ENCODE measurements around the gene S100A5. TPM values are rescaled to one million over a fixed set of nuclear protein-coding genes. Genes with fewer than 3 reads are reported as not detected.
"Not testable (repeated sequence)": the region's sequence is repeated elsewhere in the genome, so short reads cannot be mapped to it uniquely, and the experiment has no call there.

Gene S100A5
- total RNA-seq, 1 experiment from 2014 or later = not detected

DNA sequence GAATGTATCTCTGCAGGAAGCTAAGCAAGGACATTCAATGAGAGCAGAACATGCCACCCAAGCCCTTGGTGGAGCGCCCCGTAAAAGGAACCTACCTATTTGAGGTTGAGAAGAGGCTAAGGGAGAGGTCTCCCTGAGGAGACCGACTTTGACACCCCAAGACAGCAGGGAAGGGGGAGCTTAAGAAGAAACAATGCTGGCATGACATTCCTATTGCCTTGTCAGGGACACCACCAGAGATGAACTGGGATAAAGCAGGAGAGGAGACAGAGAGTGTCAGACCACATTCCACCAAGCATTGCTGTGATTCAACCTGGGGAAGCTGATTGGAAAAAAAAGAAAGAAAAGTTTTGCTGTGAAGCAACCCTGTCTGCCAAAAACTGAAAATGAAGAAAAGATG lies 38.2 kb upstream of the S100A5 start:
- no TSS peak for BruUV-seq (replicated peaks)
- Mint-ChIP-seq H3K36me3 (ENCODE audit: insufficient read depth, unreplicated experiment) (no peaks in the 10 kb centered on the region), H3K9me3 (ENCODE audit: unreplicated experiment) (no peaks in the 10 kb centered on the region), H3K4me1 (ENCODE audit: insufficient read depth, unreplicated experiment) (peaks cover 17% of the 10 kb centered on the region), H3K4me3 (ENCODE audit: unreplicated experiment) (no peak overlapping the region), H3K27me3 (ENCODE audit: insufficient read depth, unreplicated experiment) (no peaks in the 10 kb centered on the region), H3K27ac (ENCODE audit: low read depth, unreplicated experiment) (no peak overlapping the region)
- TF ChIP-seq, protein P1, sequence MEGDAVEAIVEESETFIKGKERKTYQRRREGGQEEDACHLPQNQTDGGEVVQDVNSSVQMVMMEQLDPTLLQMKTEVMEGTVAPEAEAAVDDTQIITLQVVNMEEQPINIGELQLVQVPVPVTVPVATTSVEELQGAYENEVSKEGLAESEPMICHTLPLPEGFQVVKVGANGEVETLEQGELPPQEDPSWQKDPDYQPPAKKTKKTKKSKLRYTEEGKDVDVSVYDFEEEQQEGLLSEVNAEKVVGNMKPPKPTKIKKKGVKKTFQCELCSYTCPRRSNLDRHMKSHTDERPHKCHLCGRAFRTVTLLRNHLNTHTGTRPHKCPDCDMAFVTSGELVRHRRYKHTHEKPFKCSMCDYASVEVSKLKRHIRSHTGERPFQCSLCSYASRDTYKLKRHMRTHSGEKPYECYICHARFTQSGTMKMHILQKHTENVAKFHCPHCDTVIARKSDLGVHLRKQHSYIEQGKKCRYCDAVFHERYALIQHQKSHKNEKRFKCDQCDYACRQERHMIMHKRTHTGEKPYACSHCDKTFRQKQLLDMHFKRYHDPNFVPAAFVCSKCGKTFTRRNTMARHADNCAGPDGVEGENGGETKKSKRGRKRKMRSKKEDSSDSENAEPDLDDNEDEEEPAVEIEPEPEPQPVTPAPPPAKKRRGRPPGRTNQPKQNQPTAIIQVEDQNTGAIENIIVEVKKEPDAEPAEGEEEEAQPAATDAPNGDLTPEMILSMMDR (IDR thresholded peaks at IDR 0.05; ENCODE audit: unreplicated experiment) = no peak
- CTCF ChIA-PET = interaction anchor here (0.6 to 2.2 kb wide), 4 partner anchors 8 to 93 kb away, joined by 3 to 11 read pairs (median 5); no protein-coding TSS in a partner anchor
- no peak for DNase-seq (ENCODE audit: unreplicated experiment)
- POLR2A ChIA-PET = interaction anchor here (0.6 to 2.4 kb wide), 3 partner anchors 19 to 71 kb away, joined by 3 to 12 read pairs (median 3); partner anchors contain the start of gene S100A16
- intact Hi-C loops (cut with micrococcal nuclease) = no loop called here

DNA sequence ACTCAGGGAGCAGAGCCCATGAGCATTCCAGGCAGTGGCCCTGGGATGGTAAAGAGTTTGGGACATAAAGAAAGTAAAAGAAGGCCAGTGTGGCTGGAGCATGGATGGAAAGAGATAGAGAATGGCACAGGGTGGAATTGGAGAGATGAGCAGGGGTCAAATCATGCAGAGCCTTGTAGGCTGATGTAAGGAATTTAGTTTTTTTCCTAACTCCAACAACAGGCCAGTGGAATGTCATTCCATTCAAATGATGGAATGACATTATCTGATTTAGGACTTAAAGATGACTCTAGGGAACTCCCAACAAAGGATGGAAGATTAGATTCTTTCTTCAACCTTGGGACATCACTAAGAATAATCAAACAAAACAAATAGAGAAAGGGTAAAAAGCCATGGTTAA lies 37.8 kb upstream of the S100A5 start:
- CTCF ChIA-PET = interaction anchor here (0.7 to 3.4 kb wide), 7 partner anchors 8 to 94 kb away, joined by 3 to 15 read pairs (median 5); partner anchors contain the start of gene S100A13
- Mint-ChIP-seq H3K4me1 (ENCODE audit: insufficient read depth, unreplicated experiment) (peaks cover 17% of the 10 kb centered on the region), H3K27me3 (ENCODE audit: insufficient read depth, unreplicated experiment) (no peaks in the 10 kb centered on the region), H3K4me3 (ENCODE audit: unreplicated experiment) (no peak overlapping the region), H3K27ac (ENCODE audit: low read depth, unreplicated experiment) (no peak overlapping the region), H3K36me3 (ENCODE audit: insufficient read depth, unreplicated experiment) (no peaks in the 10 kb centered on the region), H3K9me3 (ENCODE audit: unreplicated experiment) (no peaks in the 10 kb centered on the region)
- BruUV-seq (replicated peaks) = no TSS peak
- POLR2A ChIA-PET = interaction anchor here (0.6 to 2.4 kb wide), 10 partner anchors 8 to 71 kb away, joined by 3 to 12 read pairs (median 4); partner anchors contain the start of genes S100A14, S100A16 and S100A2
- DNase-seq (ENCODE audit: unreplicated experiment) = no peak
- TF ChIP-seq, protein P1 (IDR thresholded peaks at IDR 0.05; ENCODE audit: unreplicated experiment) = no peak
- intact Hi-C loops (cut with micrococcal nuclease) = no loop called here

DNA sequence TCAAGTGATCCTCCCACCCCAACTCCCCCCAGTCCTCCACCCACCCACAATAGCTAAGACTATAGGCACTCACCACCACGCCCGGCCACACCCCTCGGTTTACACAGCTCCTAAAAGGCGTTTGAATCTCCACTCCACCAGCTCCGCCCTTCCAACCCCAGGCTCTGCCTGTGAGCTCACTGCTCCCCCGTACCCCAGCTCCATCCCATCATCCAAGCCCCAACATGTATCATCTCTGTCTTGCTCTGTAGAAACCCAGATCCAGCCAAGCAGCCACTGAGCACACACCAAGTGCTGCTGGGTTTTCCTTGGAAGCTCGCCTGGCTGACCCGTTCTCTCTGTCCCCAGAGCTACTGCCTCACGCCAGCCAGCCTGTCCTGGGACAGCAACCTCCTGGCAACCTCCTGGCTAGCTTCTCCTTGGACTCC lies 36.9 kb upstream of the S100A5 start:
- ChIA-PET POLR2A (interaction anchor here (0.8 to 2.4 kb wide), 16 partner anchors 9 to 152 kb away, joined by 3 to 12 read pairs (median 4); partner anchors contain the start of genes S100A14, S100A16 and S100A2), CTCF (interaction anchor here (0.5 to 3.4 kb wide), 18 partner anchors 9 to 225 kb away, joined by 3 to 15 read pairs (median 4); partner anchors contain the start of genes CHTOP, S100A13 and S100A16)
- Mint-ChIP-seq H3K9me3 (ENCODE audit: unreplicated experiment) (no peaks in the 10 kb centered on the region), H3K27me3 (ENCODE audit: insufficient read depth, unreplicated experiment) (no peaks in the 10 kb centered on the region), H3K4me1 (ENCODE audit: insufficient read depth, unreplicated experiment) (peaks cover 25% of the 10 kb centered on the region), H3K27ac (ENCODE audit: low read depth, unreplicated experiment) (no peak overlapping the region), H3K4me3 (ENCODE audit: unreplicated experiment) (no peak overlapping the region), H3K36me3 (ENCODE audit: insufficient read depth, unreplicated experiment) (no peaks in the 10 kb centered on the region)
- no TSS peak for BruUV-seq (replicated peaks)
- no peak for DNase-seq (ENCODE audit: unreplicated experiment)
- intact Hi-C loops (cut with micrococcal nuclease) = no loop called here
- TF ChIP-seq, protein P1 (IDR thresholded peaks at IDR 0.05; ENCODE audit: unreplicated experiment) = no peak

DNA sequence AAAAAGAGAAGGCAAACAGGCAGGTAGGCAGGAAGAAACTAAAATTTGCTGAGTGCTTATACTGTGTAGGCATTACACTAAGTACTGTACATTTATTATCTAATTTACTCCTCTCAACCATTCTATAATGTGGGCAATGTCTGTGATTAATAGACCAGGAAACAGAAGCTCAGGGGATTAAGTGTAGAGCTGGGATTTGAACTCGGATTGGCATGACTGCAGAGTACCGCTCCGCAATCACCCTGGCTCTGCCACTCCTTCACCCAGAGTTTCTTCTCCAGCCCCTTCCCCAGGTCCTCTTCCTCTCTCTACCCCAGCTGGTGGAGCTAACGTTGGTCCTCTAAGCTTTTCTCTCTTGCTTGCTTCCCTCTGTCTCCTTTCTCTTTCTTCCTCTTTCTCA lies 36.4 kb upstream of the S100A5 start:
- ChIA-PET POLR2A (interaction anchor here (0.8 to 2.4 kb wide), 13 partner anchors 10 to 152 kb away, joined by 3 to 12 read pairs (median 4); partner anchors contain the start of genes S100A14 and S100A16), CTCF (interaction anchor here (0.6 to 3.4 kb wide), 17 partner anchors 9 to 1947 kb away, joined by 3 to 15 read pairs (median 4); partner anchors contain the start of genes CHTOP, S100A13 and S100A16)
- no peak for DNase-seq (ENCODE audit: unreplicated experiment)
- no peak overlapping the region for H3K27ac Mint-ChIP-seq (ENCODE audit: low read depth, unreplicated experiment)
- no peaks in the 10 kb centered on the region for H3K9me3 Mint-ChIP-seq (ENCODE audit: unreplicated experiment)
- H3K4me3 Mint-ChIP-seq (ENCODE audit: unreplicated experiment) = no peak overlapping the region
- TF ChIP-seq, protein P1 (IDR thresholded peaks at IDR 0.05; ENCODE audit: unreplicated experiment) = no peak
- no peaks in the 10 kb centered on the region for H3K27me3 Mint-ChIP-seq (ENCODE audit: insufficient read depth, unreplicated experiment)
- peaks cover 27% of the 10 kb centered on the region for H3K4me1 Mint-ChIP-seq (ENCODE audit: insufficient read depth, unreplicated experiment)
- intact Hi-C loops (cut with micrococcal nuclease) = no loop called here
- no TSS peak for BruUV-seq (replicated peaks)
- H3K36me3 Mint-ChIP-seq (ENCODE audit: insufficient read depth, unreplicated experiment) = no peaks in the 10 kb centered on the region

DNA sequence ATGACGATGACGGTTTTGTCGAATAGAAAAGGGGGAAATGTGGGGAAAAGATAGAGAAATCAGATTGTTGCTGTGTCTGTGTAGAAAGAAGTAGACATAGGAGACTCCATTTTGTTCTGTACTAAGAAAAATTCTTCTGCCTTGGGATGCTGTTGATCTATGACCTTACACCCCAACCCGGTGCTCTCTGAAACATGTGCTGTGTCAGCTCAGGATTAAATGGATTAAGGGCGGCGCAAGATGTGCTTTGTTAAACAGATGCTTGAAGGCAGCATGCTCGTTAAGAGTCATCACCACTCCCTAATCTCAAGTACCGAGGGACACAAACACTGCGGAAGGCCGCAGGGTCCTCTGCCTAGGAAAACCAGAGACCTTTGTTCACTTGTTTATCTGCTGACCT lies 34.8 kb upstream of the S100A5 start:
- CTCF ChIA-PET = interaction anchor here (0.6 to 3.4 kb wide), 7 partner anchors 7 to 403 kb away, joined by 3 to 15 read pairs (median 3); partner anchors contain the start of gene S100A16
- H3K27ac Mint-ChIP-seq (ENCODE audit: low read depth, unreplicated experiment); H3K27me3 Mint-ChIP-seq (ENCODE audit: insufficient read depth, unreplicated experiment); H3K9me3 Mint-ChIP-seq (ENCODE audit: unreplicated experiment); H3K4me3 Mint-ChIP-seq (ENCODE audit: unreplicated experiment); BruUV-seq (replicated peaks); intact Hi-C loops (cut with micrococcal nuclease); DNase-seq (ENCODE audit: unreplicated experiment); H3K36me3 Mint-ChIP-seq (ENCODE audit: insufficient read depth, unreplicated experiment): not testable (repeated sequence)
- POLR2A ChIA-PET = interaction anchor here (0.8 to 1.5 kb wide), 5 partner anchors 35 to 310 kb away, joined by 3 to 5 read pairs (median 4); partner anchors contain the start of genes CHTOP, S100A16 and SNAPIN
- peaks cover 31% of the 10 kb centered on the region for H3K4me1 Mint-ChIP-seq (ENCODE audit: insufficient read depth, unreplicated experiment)

DNA sequence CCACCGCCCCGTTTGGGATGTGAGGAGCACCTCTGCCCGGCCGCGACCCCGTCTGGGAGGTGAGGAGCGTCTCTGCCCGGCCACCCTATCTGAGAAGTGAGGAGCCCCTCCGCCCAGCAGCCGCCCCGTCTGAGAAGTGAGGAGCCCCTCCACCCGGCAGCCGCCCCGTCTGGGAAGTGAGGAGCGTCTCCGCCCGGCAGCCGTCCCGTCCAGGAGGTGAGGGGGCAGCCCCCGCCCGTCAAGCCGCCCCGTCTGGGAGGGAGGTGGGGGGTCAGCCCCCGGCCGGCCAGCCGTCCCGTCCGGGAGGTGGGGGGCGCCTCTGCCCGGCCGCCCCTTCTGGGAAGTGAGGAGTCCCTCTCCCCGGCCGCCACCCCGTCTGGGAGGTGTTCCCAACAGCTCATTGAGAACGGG lies 34.4 kb upstream of the S100A5 start:
- H3K27me3 Mint-ChIP-seq (ENCODE audit: insufficient read depth, unreplicated experiment); H3K9me3 Mint-ChIP-seq (ENCODE audit: unreplicated experiment); H3K27ac Mint-ChIP-seq (ENCODE audit: low read depth, unreplicated experiment); BruUV-seq (replicated peaks); H3K36me3 Mint-ChIP-seq (ENCODE audit: insufficient read depth, unreplicated experiment); DNase-seq (ENCODE audit: unreplicated experiment); H3K4me3 Mint-ChIP-seq (ENCODE audit: unreplicated experiment); intact Hi-C loops (cut with micrococcal nuclease): not testable (repeated sequence)
- ChIA-PET CTCF (interaction anchor here (1.0 to 3.4 kb wide), 3 partner anchors 10 to 64 kb away, joined by 3 to 15 read pairs (median 4); no protein-coding TSS in a partner anchor), POLR2A (interaction anchor here (1.2 to 1.5 kb wide), 2 partner anchors 59 to 84 kb away, joined by 3 to 4 read pairs; partner anchors contain the start of genes CHTOP and SNAPIN)
- H3K4me1 Mint-ChIP-seq (ENCODE audit: insufficient read depth, unreplicated experiment) = peaks cover 31% of the 10 kb centered on the region

Measured in MCF 10A (cell line).